Liver (tissue), 3 donors: ENCODE measurements around the gene FBXO10.

Source experiments
- CTCF ChIP-seq: fragments of 150-350 bp; IDR thresholded peaks from 2 replicates; pipeline ENCODE4 v1.5.1; 2017; ENCODE audit warnings: improper control_type of control experiment, low read depth, low read length; ENCODE audit not compliant: missing input control
- MAX ChIP-seq: IDR thresholded peaks from 2 replicates; pipeline ENCODE4 v1.6.1; 2016; ENCODE audit warnings: antibody characterized with exemption
- RAD21 ChIP-seq, 2 donors: IDR thresholded peaks; 2 replicates each; pipeline ENCODE4 v1.6.1; 2016; ENCODE audit warnings: antibody characterized with exemption in 2 of 2, mild to moderate bottlenecking in 2 of 2
- donor health status: healthy.
- donor health status: healthy.

GRCh38 chr9:37575921-37576721 is at the start of gene FBXO10:
- TF ChIP-seq CTCF (no peak), MAX (no peak), RAD21 (IDR thresholded peaks at IDR 0.05) (no peak)
